GM18951 (cell line): ENCODE results near the gene C1QL4.

Experiments
- POLR2A ChIP-seq: IDR thresholded peaks from 4 replicates; pipeline ENCODE4 v1.6.1; 2011; ENCODE audit warnings: mild to moderate bottlenecking; ENCODE audit not compliant: insufficient read length, insufficient read depth; ENCODE audit errors: extremely low read depth
- in situ Hi-C: fragments of 300-500 bp; cut with MboI; formaldehyde crosslinking; loops from one replicate; pipeline ENCODE4 v1.12.0; 2022; ENCODE audit warnings: low sequenced_read_pairs, mixed read lengths, inconsistent platforms; ENCODE audit not compliant: unreplicated experiment

C1QL4 gene

GRCh38 chr12:49362077-49362476 is 25.1 kb upstream of the C1QL4 start:
- in situ Hi-C loops, result loop anchor here (5.0 kb wide), 1 partner anchor 155 kb away; no protein-coding TSS in a partner anchor
- no peak for TF ChIP-seq POLR2A

GRCh38 chr12:49359671-49360070 is 22.7 kb upstream of the C1QL4 start:
- in situ Hi-C loops, result loop anchor here (5.0 kb wide), 1 partner anchor 158 kb away; no protein-coding TSS in a partner anchor
- no peak for TF ChIP-seq POLR2A

GRCh38 chr12:49358483-49359141 is 21.6 kb upstream of the C1QL4 start:
- in situ Hi-C loops, result no loop called here

GRCh38 chr12:49357103-49357678 is 20.2 kb upstream of the C1QL4 start:
- in situ Hi-C loops, result no loop called here

More at GRCh38 chr12:49358483-49359141, 21.6 kb upstream of the C1QL4 start:
- TF ChIP-seq POLR2A, result no peak

GRCh38 chr12:49355913-49356312 is 18.9 kb upstream of the C1QL4 start:
- in situ Hi-C loops, result no loop called here
- TF ChIP-seq POLR2A, result no peak

More at GRCh38 chr12:49357103-49357678, 20.2 kb upstream of the C1QL4 start:
- no peak for TF ChIP-seq POLR2A

- in situ Hi-C loops, result no loop called here
These were observed 15.4 kb upstream of the C1QL4 start for GRCh38 chr12:49352351-49352750.

GRCh38 chr12:49349266-49349665 is 12.3 kb upstream of the C1QL4 start:
- in situ Hi-C loops, result no loop called here
- no peak for TF ChIP-seq POLR2A

More at GRCh38 chr12:49352351-49352750, 15.4 kb upstream of the C1QL4 start:
- TF ChIP-seq POLR2A, result no peak

GRCh38 chr12:49348781-49349180 is 11.8 kb upstream of the C1QL4 start:
- in situ Hi-C loops, result no loop called here
- no peak for TF ChIP-seq POLR2A

- no peak for TF ChIP-seq POLR2A
- in situ Hi-C loops, result no loop called here
These were observed 10.6 kb upstream of the C1QL4 start for GRCh38 chr12:49347311-49348193.

- in situ Hi-C loops, result no loop called here
- no peak for TF ChIP-seq POLR2A
These were observed 9.8 kb upstream of the C1QL4 start, which contains the start of gene DNAJC22 for GRCh38 chr12:49346659-49347310. TSS of gene DNAJC22 (plus strand) at chr12:49346888. CDS start at chr12:49348873, 1,985 bp downstream.

- TF ChIP-seq POLR2A, result no peak
- in situ Hi-C loops, result no loop called here
These were observed 9.1 kb upstream of the C1QL4 start for GRCh38 chr12:49345825-49346658.
